IPS-11a (cell line): ENCODE measurements around the gene SDHA.
"Not testable (repeated sequence)": the region's sequence is repeated elsewhere in the genome, so short reads cannot be mapped to it uniquely, and the experiment has no call there.

Experiments
- H3K4me3 ChIP-seq: one replicate; pipeline ENCODE4 v1.5.1; 2013; ENCODE audit warnings: low read depth, low read length, control low read depth

Gene SDHA

GRCh38 chr5:296954-297353 is 78.8 kb downstream of the SDHA start:
- H3K4me3 ChIP-seq = not testable (repeated sequence)

- H3K4me3 ChIP-seq = not testable (repeated sequence)
These were observed 79.3 kb downstream of the SDHA start for GRCh38 chr5:297448-297847.

GRCh38 chr5:297991-298736 is 80.0 kb downstream of the SDHA start:
- H3K4me3 ChIP-seq = not testable (repeated sequence)

- no peak overlapping the region for H3K4me3 ChIP-seq
These were observed 80.6 kb downstream of the SDHA start for GRCh38 chr5:298737-299125.

- H3K4me3 ChIP-seq = not testable (repeated sequence)
These were observed 81.8 kb downstream of the SDHA start for GRCh38 chr5:299921-300320.

GRCh38 chr5:300691-301435 is 82.7 kb downstream of the SDHA start:
- H3K4me3 ChIP-seq = not testable (repeated sequence)

- not testable (repeated sequence) for H3K4me3 ChIP-seq
These were observed 84.3 kb downstream of the SDHA start for GRCh38 chr5:302416-302815.

- no peak overlapping the region for H3K4me3 ChIP-seq
These were observed 84.8 kb downstream of the SDHA start for GRCh38 chr5:302966-303365.

GRCh38 chr5:303741-304140 is 85.6 kb downstream of the SDHA start:
- not testable (repeated sequence) for H3K4me3 ChIP-seq

- H3K4me3 ChIP-seq = no peak overlapping the region
These were observed 86.9 kb downstream of the SDHA start for GRCh38 chr5:305050-305449.

GRCh38 chr5:305459-305858 is 87.3 kb downstream of the SDHA start:
- no peak overlapping the region for H3K4me3 ChIP-seq

GRCh38 chr5:306011-306805 is 88.1 kb downstream of the SDHA start:
- H3K4me3 ChIP-seq = no peak overlapping the region
